ENCODE measurements around the gene CERS4.

DNA sequence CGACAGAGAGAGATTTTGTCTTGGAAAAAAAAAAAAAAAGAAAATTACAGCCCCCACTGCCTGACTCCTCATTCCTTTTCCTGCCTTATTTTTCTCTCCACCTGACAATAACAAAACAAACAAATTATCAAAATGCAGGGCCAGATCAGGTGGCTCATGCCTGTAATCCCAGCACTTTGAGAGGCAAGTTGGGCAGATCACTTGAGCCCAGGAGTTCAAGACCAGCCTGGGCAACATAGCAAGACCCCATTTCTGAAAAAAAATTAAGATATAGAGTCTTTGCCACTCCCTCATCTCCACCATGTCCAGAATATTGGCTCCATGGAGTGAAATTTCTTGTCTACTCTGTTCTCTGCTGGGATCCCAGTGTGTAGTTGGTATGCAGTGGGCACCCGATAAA lies 7.2 kb downstream of the CERS4 start:
- no peak for TF ChIP-seq POLR2A (IDR thresholded peaks at IDR 0.05)
- TF ChIP-seq, protein P1, sequence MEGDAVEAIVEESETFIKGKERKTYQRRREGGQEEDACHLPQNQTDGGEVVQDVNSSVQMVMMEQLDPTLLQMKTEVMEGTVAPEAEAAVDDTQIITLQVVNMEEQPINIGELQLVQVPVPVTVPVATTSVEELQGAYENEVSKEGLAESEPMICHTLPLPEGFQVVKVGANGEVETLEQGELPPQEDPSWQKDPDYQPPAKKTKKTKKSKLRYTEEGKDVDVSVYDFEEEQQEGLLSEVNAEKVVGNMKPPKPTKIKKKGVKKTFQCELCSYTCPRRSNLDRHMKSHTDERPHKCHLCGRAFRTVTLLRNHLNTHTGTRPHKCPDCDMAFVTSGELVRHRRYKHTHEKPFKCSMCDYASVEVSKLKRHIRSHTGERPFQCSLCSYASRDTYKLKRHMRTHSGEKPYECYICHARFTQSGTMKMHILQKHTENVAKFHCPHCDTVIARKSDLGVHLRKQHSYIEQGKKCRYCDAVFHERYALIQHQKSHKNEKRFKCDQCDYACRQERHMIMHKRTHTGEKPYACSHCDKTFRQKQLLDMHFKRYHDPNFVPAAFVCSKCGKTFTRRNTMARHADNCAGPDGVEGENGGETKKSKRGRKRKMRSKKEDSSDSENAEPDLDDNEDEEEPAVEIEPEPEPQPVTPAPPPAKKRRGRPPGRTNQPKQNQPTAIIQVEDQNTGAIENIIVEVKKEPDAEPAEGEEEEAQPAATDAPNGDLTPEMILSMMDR (IDR thresholded peaks at IDR 0.05) = no peak

Measured in tibial nerve (tissue), 3 donors.